CD4-positive, alpha-beta T cell treated with Interferon alpha-2 for 1 hour (primary cell): ENCODE data around the gene LGI2.

Experiments used
- DNase-seq, 2 donors: peaks; one replicate each; pipeline ENCODE4 v3.0.0-alpha.2; 2020 to 2022

LGI2 gene

DNA sequence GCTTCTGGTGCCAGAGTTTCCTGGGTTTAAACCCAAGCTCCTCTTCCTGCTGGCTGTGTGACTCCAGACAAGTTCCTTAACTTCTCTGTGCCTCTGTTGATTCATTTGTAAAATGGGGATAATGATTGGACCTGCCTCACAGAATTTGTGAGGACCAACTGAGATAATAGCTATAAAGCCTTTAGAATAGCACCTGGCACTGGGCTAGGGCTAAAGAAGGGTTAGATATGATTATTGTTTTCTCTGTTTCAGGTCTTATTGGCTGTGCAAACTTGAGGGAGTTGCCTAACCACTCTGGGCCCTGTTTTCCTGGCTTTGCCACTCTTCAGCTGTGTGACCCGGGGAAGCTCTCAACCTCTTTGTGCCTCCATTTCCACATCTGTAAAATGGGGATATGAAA is 37.8 kb downstream of the LGI2 start:
- no peak for DNase-seq

DNA sequence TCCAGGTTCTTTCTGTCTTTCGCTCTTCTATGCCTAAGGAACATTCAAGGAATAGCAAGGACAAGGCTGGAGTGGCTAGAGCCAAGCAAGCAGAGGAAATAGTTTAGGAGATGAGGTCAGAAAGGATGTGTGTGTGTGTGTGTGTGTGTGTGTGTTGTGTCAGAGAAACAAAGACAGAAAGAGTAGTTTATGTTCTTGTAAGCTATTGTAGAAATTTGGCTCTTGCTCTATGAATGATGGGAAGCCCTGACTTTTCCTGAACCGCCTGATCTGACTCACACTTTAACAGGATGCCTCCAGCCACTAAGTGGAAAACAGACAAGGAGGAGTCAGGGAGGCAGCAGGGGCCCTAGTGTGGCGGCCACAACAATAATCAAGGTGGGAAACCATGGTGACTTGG is 39.7 kb downstream of the LGI2 start:
- DNase-seq: no peak

DNA sequence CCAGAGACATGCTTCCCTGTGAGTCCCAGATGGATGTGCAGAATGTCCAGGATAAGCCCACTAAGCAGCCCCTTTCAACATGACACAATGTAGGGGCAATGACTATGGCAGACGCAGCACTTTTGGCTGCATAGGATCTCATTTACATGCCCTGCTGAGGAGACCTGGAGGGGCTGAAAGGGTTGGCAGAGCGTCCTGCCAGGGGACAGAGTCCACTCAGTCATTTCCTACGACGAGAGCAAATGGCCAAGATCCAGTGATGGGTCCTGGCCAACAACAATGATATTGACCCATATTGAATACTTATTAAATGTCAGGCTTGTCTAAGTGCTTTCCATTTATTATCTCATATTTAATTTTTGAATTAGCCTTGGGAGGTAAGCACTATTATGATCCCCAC is 41.4 kb downstream of the LGI2 start:
- no peak for DNase-seq

DNA sequence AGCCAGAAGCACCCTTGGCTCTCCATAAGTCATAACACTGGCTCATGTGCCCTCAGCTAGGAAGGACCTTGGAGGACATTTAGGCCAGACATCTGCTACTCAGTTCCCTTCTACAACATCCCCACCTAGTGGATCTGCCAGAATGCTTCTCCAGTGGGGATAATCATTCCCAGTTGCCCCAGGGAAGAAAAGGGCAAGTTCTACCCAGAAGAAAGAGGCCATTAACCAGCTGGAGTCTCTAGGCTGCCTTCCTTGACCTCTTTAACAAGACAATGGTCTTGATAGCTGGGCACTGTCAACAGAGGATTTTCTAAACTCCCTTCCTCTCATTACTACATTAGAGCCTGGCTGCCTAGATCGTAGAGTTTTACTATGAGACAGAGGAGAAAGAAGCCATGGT is 42.0 kb downstream of the LGI2 start:
- DNase-seq: no peak

DNA sequence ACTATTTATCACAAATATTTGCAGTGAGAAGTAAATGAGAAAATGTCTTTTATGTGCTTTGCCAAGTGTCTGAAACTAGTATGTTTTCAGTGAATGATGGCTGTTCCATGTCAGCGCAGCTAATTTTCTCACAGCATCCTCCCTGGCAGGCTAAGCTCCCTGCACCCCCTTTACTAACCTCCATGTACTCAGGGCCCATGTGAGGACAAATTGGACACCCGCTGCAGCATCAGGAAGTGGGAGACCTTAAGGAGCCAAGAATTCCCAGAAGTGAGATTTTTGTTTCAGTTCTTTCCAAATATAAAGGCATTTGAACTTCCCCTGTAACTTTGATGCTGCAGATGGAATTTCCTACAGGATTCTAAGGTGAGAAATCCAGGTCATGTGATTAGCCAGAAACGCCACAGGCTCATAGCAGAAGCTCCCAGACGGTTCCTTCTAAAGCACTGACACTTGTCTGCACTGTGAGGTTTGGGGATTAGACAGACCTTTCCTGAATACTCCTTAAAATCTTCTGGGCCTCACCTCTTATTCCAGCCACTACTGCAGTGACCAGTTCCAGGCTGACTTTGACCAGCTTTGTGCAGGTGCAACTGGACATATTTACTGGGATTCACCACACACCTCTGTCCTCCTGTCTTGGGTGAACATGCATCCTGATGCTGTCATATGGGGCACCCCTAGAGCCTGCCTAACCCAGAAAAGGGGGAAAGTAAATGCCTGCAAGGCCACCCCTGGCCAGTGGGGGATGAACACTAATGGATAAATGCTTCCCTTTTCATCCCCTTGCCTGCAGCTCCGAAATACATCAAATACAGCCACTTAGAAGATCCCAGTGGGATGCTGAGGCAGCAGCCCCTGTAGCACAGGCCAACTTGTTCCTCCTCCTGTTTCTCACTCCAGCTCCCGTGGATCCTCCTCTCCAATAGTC is 45.9 kb downstream of the LGI2 start:
- no peak for DNase-seq

DNA sequence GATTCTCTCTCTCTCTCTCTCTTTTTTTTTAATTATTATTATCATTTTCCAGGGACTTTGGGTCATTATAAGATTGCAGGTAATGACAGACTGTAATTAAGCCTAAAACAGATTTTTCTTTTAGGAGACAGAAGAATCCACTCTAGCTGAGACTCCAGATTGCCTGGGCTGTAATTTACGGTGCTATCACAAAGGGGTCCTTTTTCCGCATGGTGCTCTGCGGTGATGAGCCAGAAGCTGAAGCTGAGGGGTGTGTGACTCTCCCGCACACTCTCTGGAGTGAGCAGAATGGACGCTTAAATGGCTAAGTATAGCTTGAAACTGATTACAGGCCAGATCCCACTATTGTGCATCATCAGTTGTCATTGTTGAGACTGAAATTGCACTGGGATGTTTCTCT is 50.0 kb downstream of the LGI2 start:
- no peak for DNase-seq

DNA sequence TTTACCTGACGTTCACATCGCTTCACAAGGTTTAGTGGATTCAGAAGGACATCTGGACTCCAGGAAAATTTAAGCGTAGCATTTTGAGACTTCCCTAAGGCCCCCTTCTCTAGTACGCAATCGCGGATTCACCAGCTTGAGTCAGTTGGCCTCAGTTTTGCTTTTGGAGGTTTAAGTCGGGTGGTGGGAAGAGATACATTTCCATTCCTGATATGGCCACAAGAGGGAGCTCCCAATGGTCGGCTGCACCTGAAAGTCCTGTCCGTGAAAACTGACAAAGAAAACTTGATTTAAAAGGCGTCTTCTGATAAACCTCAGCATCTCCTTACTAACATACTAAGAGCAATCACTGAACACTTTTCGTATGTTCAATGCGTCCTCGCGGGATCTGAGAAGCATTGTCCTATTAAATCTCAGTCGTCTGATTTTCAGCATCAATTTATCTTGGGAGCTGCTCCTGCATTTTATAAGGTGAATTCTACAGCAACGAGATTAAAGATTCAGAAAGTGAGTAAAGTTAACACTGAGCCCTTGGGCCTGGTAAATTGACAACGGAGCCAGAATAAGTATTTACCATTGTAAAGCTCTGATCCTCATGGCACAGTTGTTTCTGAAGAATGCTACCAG is 50.6 kb downstream of the LGI2 start:
- DNase-seq: peak; percentile 53 to 60

DNA sequence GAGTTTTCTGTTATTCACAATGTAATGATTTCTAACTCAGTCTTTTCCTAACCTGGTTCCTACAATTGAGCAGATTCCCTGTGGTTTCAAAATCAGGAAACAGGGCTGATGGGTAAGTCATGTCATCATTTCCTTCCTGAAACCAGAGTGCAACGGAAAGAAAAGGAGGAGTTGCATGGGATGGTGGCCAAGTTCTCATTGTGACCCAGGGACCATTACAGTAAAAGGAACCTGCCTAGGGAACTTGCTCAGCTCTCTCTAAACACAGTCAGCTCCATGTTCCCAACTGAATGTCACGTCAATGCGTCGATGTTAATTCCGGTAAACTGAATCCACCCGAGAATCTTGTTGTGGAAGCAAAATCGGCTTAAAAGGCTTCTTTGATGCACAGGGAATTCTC is 51.2 kb downstream of the LGI2 start:
- DNase-seq: peak; percentile 13 to 50

DNA sequence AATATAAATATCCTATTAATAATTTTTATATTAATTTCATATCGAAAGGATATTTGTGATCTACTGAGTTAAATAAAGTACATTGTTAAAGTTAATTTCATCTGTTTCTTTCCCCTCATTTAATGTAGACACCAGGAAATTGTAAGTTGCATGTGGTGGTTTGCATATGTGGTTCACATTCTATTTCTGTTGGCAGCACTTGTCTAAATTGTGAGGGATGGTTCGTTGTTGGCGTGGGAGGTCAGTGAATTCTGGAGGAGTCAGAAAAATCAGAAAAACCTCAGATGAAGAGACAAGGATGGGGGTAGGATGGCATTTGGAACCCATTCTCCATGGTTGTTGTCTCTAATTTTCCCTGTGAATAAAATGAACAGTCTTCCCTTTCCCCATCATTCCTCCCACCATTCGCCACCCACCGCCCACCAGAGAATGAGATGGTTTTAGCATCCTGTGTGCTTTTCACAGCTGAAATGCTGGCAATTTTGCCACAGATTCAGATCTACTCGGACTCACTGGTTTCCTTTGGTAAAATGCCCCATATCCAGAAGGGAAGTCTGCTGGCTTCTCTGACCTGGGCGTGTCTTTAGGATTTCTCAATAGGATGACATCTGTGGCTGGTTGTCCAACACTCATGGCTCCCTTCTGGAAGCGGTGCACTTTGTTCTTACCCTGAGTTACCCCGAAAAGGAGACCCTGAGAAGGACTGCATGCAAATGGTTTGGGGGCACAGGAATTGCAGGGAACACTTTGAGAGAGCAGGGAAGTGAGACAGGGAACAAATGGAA is 52.3 kb downstream of the LGI2 start:
- peak in 1 of 2 donors; percentile 17 for DNase-seq

DNA sequence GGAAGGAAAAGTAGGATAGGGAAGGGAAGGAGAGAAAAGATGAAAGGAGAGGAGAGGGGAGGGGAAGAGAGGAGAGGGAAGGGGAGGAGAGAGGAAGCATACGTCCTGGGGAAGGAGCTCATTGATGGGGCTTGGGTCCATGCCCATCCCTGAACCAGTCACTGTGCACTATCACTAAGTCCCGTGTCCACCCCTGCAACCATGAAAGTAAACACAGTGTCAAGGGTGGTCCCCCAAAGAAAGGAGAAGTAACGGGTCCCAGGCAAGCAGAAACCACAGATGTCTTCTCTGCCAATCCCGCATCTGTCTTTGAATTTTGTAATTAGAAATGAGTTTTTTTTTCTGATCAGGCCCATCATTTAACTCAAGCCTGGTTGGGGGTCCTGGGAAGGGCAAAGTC is 55.2 kb downstream of the LGI2 start:
- DNase-seq: no peak

DNA sequence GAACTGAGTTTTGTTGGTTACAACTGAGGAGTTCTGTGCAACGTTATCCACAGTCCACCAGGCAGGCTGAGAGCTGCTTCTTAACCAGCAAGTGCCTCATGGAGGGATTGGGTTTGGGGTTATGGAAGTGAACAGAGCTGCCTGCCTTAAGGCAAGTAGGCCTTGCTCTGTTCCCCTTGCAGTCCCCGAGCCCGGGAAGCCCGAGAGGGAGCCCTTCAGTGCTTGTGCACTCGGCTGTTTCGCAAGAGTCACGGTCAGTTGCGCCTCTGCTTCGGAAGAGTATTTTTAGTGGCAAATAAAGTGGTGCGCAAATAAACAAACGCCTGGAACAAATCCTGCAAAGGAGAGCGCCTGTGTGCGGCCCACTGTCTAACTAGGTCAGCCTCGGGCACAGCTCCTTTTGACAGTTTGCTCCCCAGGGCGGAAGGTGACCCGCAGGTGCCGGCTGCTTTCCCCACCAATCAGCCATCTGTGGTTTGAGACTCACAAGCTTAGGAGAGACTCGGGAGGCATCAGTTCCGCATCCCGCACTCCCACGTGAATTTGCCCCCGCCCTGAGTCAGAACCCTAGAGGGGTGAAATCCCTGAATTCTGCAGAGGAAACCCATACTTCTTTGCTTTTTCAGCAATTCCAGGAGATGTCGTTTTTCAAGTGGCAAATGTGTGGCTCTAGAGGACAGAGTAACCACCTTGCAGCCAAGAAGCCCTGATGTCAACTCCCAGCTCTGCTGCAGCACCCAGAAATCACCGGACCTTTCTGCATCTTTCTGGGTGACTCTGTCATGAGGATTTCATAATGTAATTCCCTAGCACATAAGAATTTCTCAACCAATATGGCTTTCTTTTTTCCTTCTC is 56.8 kb downstream of the LGI2 start:
- peak in 1 of 2 donors; percentile 20 for DNase-seq

DNA sequence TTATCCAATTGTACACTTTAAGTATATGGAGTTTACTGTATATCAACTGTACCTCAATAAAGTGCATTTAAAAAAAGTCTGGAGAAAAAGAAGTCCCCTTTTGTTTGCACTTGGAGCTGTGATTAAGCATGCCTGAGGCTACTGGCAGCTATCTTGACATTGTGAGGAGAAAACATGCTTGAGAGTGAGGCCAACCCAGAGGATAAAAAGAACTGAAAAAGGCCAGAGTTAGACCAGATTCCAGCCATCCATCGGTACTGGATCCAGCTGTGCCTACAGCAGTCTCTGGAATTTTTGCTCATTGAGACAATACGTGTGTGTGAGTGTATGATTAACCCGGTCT is 57.4 kb downstream of the LGI2 start:
- DNase-seq: no peak

DNA sequence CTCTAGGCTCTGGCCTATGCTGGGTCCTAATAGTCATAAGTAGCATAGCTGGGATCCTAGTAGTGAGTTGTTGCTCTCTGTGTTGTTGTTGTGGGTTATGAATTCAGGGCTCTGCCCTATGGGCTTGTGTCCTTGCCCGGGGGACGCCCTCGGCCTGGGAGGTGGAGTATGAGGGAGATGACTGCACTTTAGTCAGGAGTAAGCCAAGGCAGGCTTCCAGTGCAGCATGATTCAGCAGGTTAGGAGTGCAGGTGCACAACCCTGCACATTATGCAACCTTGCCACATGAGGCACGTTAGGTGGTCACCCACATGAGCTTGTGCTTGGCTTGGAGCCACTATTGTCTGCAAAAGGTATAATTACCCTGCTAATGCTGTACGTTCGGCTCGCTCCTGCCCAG is 59.6 kb downstream of the LGI2 start:
- no peak for DNase-seq

DNA sequence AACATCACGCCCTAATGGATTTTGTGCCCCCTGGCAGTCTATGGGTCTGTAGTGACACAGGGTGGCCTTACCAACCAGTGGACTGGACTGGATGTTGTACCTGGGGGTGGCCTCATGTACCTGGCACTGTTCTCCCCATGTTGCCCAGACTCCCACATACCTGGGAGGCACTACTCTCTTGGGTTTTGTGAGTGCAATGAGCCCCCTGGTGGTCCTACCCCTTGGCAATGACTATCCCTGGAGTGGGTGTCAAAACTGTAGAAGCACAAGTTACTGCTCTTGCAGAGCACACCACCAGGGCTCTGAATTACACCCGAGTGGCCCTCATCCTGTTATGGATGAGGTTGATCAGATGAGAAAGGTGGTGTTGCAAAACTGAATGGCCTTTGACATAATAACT is 60.1 kb downstream of the LGI2 start:
- no peak for DNase-seq

DNA sequence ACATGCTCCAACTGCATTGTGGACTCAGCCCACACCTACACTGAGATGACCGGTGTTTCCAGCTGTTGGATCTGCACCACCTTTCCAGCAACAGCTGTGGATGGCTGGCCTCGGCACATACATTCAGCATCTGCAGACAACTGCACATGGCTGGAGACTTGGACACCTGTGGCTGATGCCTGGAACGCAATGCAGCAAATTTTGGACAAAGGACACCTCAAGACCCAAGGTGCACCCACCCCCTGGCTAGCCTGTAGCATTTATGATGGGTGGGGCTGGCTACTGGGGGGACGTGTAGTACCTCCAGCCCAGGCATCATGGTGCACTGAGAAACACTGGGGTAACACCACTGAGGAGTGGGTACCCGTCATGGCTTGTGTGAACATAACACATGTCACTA is 60.6 kb downstream of the LGI2 start:
- no peak for DNase-seq

DNA sequence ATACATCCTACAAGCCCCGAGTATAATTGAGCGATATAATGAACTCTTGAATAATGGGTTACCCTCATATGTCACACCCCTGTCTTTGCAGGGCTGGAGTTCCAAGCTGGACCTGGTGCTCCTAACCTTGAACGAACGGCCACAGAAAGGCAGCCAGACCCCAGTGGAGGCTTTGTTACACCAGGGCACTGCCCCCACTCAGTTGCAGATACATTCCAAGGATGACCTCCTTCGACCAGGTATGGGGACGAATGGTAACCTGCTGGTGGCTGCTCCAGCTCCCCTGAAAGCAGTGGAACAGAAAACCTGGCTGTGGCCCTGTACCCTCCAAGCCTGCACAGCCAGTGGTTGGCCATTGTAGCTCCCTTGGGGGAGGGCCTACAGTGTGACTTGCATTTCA is 61.3 kb downstream of the LGI2 start:
- DNase-seq: no peak

DNA sequence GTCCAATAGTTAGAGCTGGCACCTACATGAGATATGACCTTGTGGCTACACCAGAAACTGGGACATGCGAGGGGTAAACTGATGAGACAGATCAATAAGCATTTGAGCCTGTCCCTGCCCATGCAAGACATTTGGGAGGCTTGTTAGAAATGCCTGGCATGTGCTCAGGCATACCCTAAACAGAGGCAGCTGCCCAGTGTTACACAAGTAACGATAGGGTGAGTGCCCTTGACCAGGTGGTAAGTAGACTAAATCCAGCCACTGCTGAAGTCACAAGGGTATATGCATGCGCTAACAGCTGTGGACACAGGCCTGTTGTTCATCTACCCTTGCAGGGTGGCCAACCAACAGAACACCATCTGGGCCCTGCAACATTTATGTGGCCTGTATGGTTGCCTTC is 61.8 kb downstream of the LGI2 start:
- DNase-seq: no peak

DNA sequence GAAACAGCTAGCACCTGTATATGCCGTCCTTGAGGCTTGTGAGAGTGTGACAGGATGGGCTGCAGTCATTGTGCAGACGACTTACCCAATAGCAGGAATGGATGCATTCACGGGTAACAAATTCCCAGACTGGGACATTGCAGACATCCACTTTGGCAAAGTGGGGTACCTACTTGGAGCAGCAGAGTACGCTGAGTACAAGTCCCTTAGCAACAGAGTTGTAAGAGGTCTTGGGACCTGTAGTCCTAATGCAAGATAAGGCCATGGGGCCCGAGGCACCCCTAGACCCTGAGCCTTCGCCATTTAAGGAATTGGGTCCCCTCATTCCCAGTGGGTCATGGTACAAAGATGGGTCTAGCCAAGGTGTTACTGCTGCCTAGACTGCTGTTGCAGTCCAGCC is 62.5 kb downstream of the LGI2 start:
- no peak for DNase-seq

DNA sequence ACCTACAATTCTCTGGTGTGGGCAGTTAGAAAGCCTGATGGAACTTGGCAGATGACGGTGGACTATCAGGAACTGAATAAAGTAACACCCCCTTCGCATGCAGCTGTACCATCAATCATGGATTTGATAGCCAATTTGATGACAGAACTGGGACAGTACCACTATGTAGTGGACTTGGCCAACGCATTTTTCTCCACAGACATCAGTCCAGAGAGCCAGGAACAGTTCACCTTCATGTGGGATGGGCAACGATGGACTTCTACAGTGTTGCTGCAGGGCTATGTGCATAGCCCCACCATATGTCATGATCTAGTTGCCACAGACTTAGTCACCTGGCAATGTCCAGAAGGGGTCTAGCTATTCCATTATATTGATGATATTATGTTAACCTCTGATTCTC is 63.4 kb downstream of the LGI2 start:
- DNase-seq: no peak

DNA sequence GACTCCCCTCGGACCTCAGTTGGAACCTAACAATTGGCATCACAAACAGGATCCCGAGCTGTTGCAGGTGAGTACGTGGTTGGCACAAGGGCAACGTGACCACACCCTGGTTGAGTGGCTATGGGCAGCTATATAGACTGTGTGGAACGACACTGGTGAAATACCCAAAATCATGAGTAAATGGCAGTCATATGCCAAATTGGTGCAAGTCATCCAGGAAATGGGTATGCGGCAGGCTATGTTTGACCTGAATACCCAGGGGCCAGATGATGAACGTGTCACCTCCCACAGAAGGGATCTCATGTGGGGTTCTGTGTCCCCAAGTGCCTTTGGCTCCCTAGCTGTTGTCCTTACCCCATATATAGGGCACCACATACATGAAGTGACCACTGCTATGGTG is 64.7 kb downstream of the LGI2 start:
- no peak for DNase-seq

DNA sequence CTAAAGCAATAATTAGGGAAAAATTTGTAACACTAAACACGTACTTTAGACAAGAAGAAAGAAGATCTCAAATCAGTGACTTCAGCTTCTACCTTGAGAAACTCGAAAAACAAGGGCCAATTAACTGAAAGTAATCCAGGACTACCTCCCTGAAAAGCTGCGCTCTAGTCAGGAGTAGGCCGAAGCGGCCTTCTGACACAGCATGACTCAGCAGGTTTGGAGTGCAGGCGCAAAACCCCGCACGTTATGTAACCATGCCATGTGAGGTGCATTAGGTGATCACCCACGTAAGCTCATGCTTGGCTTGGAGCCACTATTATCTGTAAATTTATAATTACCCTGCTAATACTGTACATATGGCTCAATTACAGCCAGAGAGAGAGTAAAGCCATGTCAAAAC is 65.1 kb downstream of the LGI2 start:
- DNase-seq: peak in 1 of 2 donors; percentile 20

DNA sequence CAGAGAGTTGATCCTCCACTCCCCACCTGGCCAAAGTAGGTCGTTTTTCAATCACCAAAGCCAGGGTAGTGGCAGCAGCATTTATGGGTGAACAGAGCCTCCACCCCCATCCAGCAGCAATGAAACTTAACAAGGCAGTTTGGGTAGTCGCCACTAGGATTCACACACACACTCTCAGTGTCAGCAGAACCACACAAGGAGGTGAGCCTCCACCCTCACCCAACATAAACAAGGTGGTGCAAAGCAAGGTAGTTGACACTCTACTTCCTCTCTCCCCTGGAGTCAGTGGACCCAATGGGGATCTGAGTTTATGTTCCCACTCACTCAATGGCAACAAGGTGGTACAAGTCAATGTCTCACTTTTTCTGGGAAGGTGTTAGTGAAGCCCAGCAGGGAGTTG is 67.5 kb downstream of the LGI2 start:
- DNase-seq: no peak

DNA sequence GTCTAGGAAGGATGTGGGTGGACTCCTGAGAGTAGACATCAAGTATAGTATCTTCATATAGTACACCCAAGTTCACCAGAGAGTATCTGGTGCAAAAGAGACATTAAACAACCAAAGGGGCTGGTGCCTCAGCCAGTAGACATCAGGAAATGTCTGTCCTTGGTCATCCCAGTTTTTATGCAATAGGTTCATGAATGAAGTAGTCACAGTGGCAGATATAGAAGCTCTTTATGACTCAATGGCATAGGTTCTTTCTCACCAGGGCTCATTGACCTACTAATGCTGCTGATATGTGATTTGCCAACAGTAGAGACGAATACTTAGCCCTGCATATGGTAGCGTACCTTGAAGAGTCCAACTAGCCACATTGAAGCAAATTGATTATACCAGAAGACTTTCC is 72.9 kb downstream of the LGI2 start:
- DNase-seq: no peak
